Hepatocyte (in vitro differentiated cells): Measurements from ENCODE around the gene PRR19. TPM values are rescaled to one million over a fixed set of nuclear protein-coding genes. Genes with fewer than 3 reads are reported as not detected.
"Not testable (repeated sequence)": the region's sequence is repeated elsewhere in the genome, so short reads cannot be mapped to it uniquely, and the experiment has no call there.

Experiments used
- DNase-seq: peaks from one replicate; pipeline ENCODE4 v3.0.0-alpha.2; 2016; ENCODE audit warnings: low spot score
- H2AFZ ChIP-seq: fragments of 200-600 bp; sonication (generic); 2 replicates; pipeline ENCODE4 v1.6.0; 2016; ENCODE audit warnings: antibody characterized with exemption, mild to moderate bottlenecking
- H3K27ac ChIP-seq: fragments of 200-600 bp; sonication (generic); 2 replicates; pipeline ENCODE4 v1.5.1; 2016; ENCODE audit warnings: mild to moderate bottlenecking
- H3K27me3 ChIP-seq: fragments of 200-600 bp; sonication (generic); 2 replicates; pipeline ENCODE4 v1.6.1; 2016
- H3K36me3 ChIP-seq: fragments of 200-600 bp; sonication (generic); replicated peaks from 2 replicates; pipeline ENCODE4 v1.5.1; 2016; ENCODE audit warnings: low read depth; ENCODE audit not compliant: insufficient read depth
- H3K4me1 ChIP-seq: fragments of 200-600 bp; sonication (generic); 2 replicates; pipeline ENCODE4 v1.5.1; 2016; ENCODE audit warnings: mild to moderate bottlenecking, moderate library complexity; ENCODE audit not compliant: insufficient read depth
- H3K4me2 ChIP-seq: fragments of 200-600 bp; sonication (generic); 2 replicates; pipeline ENCODE4 v1.6.0; 2016
- H3K4me3 ChIP-seq: fragments of 200-600 bp; sonication (generic); 2 replicates; pipeline ENCODE4 v1.5.1; 2016; ENCODE audit warnings: mild to moderate bottlenecking
- H3K79me2 ChIP-seq: fragments of 200-600 bp; sonication (generic); 2 replicates; pipeline ENCODE4 v1.6.0; 2017; ENCODE audit warnings: mild to moderate bottlenecking
- H3K9me2 ChIP-seq: fragments of 200-600 bp; sonication (generic); replicated peaks from 2 replicates; pipeline ENCODE4 v1.6.0; 2017; ENCODE audit warnings: mild to moderate bottlenecking; ENCODE audit not compliant: insufficient read depth
- H3K9me3 ChIP-seq: fragments of 200-600 bp; sonication (generic); 2 replicates; pipeline ENCODE4 v1.5.1; 2016; ENCODE audit warnings: low read depth, mild to moderate bottlenecking
- H4K20me1 ChIP-seq: fragments of 200-600 bp; sonication (generic); 2 replicates; pipeline ENCODE4 v1.6.0; 2016; ENCODE audit warnings: mild to moderate bottlenecking; ENCODE audit not compliant: insufficient read depth, poor library complexity, severe bottlenecking
- CTCF ChIP-seq: fragments of 200-600 bp; sonication (generic); IDR thresholded peaks from 2 replicates; pipeline ENCODE4 v1.5.1; 2016; ENCODE audit warnings: antibody characterized with exemption, mild to moderate bottlenecking; ENCODE audit not compliant: poor library complexity
- EZH2 ChIP-seq: fragments of 200-600 bp; sonication (generic); IDR thresholded peaks from 2 replicates; pipeline ENCODE4 v1.6.1; 2016; ENCODE audit warnings: antibody characterized with exemption, mild to moderate bottlenecking, borderline replicate concordance
- EZH2phosphoT487 ChIP-seq: fragments of 200-600 bp; sonication (generic); IDR thresholded peaks from one replicate; pipeline ENCODE4 v1.6.1; 2018; ENCODE audit warnings: antibody characterized with exemption, mild to moderate bottlenecking, low read depth, moderate library complexity; ENCODE audit not compliant: unreplicated experiment, severe bottlenecking
- WGBS: methylation state at CpG from one replicate; pipeline ENCODE4 v1.1.6; 2016; ENCODE audit warnings: low lambda C conversion rate; ENCODE audit errors: missing lambda C conversion rate; 5-methylcytosine and 5-hydroxymethylcytosine counted together
- polyA plus RNA-seq: library from polyadenylated mRNA; unstranded; fragments of >200 nt; fragmentation: Nextera tagmentation; extraction: Ambion mirVana; gene quantifications from 2 replicates; pipeline ENCODE4 v1.2.1, GENCODE V29; 2016
- total RNA-seq: library from RNA; depleted of rRNA; stranded (reverse); fragments of >200 nt; gene quantifications from 2 replicates; pipeline ENCODE4 v1.2.3, GENCODE V29; 2014

Gene PRR19
- total and polyA plus RNA-seq, 2 experiments from 2014 or later = 2.2 to 3.0 TPM

GRCh38 chr19:42255766-42256745 is 45.9 kb upstream of the PRR19 start:
- Histone ChIP-seq H3K79me2 (peaks cover 43% of the 10 kb centered on the region), H4K20me1 (peaks cover 24% of the 10 kb centered on the region), H3K27me3 (no peaks in the 10 kb centered on the region), H3K4me3 (peak overlapping the region; percentile 74), H3K4me1 (peaks cover 20% of the 10 kb centered on the region), H3K9me3 (no peaks in the 10 kb centered on the region), H3K9me2 (no peaks in the 10 kb centered on the region), H3K4me2 (peak overlapping the region; percentile 96), H3K36me3 (no peaks in the 10 kb centered on the region), H3K27ac (peak overlapping the region; percentile 96), H2AFZ (peak overlapping the region; percentile 77)
- 14% methylated on average over 25 of the region's 38 CpGs for WGBS
- TF ChIP-seq CTCF = no peak
- no peak for TF ChIP-seq EZH2phosphoT487
- TF ChIP-seq EZH2 = no peak
- DNase-seq = peak; percentile 74

- 88% methylated on average over 3 of the region's 3 CpGs for WGBS
- not testable (repeated sequence) for H3K4me3 ChIP-seq, H3K4me1 ChIP-seq, H4K20me1 ChIP-seq, H3K9me3 ChIP-seq, H3K27ac ChIP-seq, H3K4me2 ChIP-seq, H2AFZ ChIP-seq, H3K27me3 ChIP-seq, H3K9me2 ChIP-seq, H3K36me3 ChIP-seq, DNase-seq
- peaks cover 25% of the 10 kb centered on the region for H3K79me2 ChIP-seq
Measured at GRCh38 chr19:42257842-42258241, 44.1 kb upstream of the PRR19 start.

- no peaks in the 10 kb centered on the region for H3K4me1 ChIP-seq
- H3K9me2 ChIP-seq = no peaks in the 10 kb centered on the region
- no peaks in the 10 kb centered on the region for H4K20me1 ChIP-seq
- no peak overlapping the region for H3K27ac ChIP-seq
- H3K27me3 ChIP-seq = no peaks in the 10 kb centered on the region
- WGBS = 97% methylated on average over 3 of the region's 3 CpGs
- no peak overlapping the region for H3K4me2 ChIP-seq
- no peaks in the 10 kb centered on the region for H3K9me3 ChIP-seq
- no peak overlapping the region for H2AFZ ChIP-seq
- H3K36me3 ChIP-seq = no peaks in the 10 kb centered on the region
- H3K4me3 ChIP-seq = no peak overlapping the region
- H3K79me2 ChIP-seq = no peaks in the 10 kb centered on the region
- TF ChIP-seq EZH2 = no peak
- no peak for TF ChIP-seq CTCF
- TF ChIP-seq EZH2phosphoT487 = no peak
- DNase-seq = no peak
Measured at GRCh38 chr19:42261763-42262162, 40.2 kb upstream of the PRR19 start.

GRCh38 chr19:42266105-42266504 is 35.8 kb upstream of the PRR19 start:
- H3K9me2 ChIP-seq, DNase-seq, H3K4me3 ChIP-seq, H3K9me3 ChIP-seq, H3K27me3 ChIP-seq, H3K27ac ChIP-seq, H2AFZ ChIP-seq, H3K36me3 ChIP-seq, H3K4me2 ChIP-seq, H4K20me1 ChIP-seq: not testable (repeated sequence)
- Histone ChIP-seq H3K4me1 (peaks cover 15% of the 10 kb centered on the region), H3K79me2 (peaks cover 18% of the 10 kb centered on the region)
- WGBS = 91% methylated on average over 4 of the region's 4 CpGs

- not testable (repeated sequence) for H3K27me3 ChIP-seq, H3K4me3 ChIP-seq, H3K9me2 ChIP-seq, H3K36me3 ChIP-seq, H4K20me1 ChIP-seq, DNase-seq, H3K9me3 ChIP-seq, H2AFZ ChIP-seq
- Histone ChIP-seq H3K4me2 (peak overlapping the region; percentile 76), H3K4me1 (peaks cover 17% of the 10 kb centered on the region), H3K79me2 (peaks cover 26% of the 10 kb centered on the region), H3K27ac (peak overlapping the region; percentile 48)
- WGBS = 94% methylated on average over 25 of the region's 25 CpGs
Measured at GRCh38 chr19:42266928-42267603, 34.9 kb upstream of the PRR19 start.
